ENCODE results near the gene TLCD3A.

GRCh38 chr17:688100-688989 is 44.1 kb upstream of the TLCD3A start:
- TF ChIP-seq CTCF (IDR thresholded peaks at IDR 0.05; ENCODE audit: insufficient read depth, low read depth, low read length) (peak; percentile 12), EZH2 (IDR thresholded peaks at IDR 0.05; ENCODE audit: insufficient read depth, low read length) (no peak)
